Umbilical cord (tissue), 2 donors: ENCODE results near the gene KIAA1614. TPM values are rescaled to one million over a fixed set of nuclear protein-coding genes. Genes with fewer than 3 reads are reported as not detected.

ENCODE experiments used
- DNase-seq: peaks from one replicate; pipeline ENCODE4 v3.0.0-alpha.2; 2015; ENCODE audit warnings: low spot score
- total RNA-seq: library from RNA; depleted of rRNA; stranded (reverse); fragments of >200 nt; gene quantifications from one replicate; pipeline ENCODE4 v1.2.3, GENCODE V29; 2014; ENCODE audit warnings: low replicate concordance; ENCODE audit not compliant: insufficient read depth

KIAA1614 gene
- total RNA-seq, 1 donor from 2014 or later = 17.6 TPM

DNA sequence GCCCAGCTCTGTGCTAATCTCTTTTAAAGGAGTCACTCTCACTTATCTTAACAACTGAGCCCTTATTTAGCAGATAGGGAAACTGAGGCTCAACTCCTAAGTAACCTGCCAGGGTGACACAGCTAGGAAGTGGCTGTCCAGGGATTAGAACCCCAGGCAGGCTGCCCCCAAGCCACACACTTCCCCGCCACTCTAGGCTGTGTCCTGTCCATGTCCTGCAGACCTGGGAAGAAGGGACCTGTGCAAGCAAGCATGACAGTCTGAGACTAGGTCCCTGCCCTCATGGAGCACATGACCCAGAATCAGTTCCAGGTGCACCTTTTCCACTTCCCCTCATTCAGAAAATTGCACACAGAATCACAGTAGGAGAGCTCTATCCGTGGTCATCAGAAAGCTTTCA is 12.2 kb downstream of the KIAA1614 start:
- no peak for DNase-seq

- DNase-seq = no peak
Observed at GRCh38 chr1:180925471-180926051, 12.9 kb downstream of the KIAA1614 start.

GRCh38 chr1:180926164-180926981 is 13.7 kb downstream of the KIAA1614 start:
- peak; percentile 93 for DNase-seq

GRCh38 chr1:180927348-180927747 is 14.7 kb downstream of the KIAA1614 start:
- no peak for DNase-seq

DNA sequence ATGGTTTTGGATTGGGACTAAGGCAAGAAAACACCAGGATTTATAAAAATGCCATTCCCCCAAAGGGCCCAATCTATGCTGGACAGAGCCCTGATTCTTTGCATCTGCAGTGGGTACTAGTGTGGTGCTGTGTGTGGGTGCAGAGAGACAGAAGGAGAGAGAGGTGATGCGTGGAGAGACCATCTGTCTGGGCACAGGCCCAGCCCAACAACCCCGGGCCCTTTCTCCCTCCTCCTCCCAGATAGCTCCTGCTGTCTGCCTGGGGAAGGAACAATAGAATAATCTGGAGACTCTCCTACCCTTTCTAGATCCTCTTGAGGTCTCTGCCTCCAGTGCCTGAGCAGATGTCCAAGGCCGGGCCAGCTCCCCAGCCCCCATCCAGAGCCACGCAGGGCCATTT is 15.1 kb downstream of the KIAA1614 start:
- DNase-seq = no peak

- no peak for DNase-seq
Observed at GRCh38 chr1:180928331-180929230, 15.9 kb downstream of the KIAA1614 start.

DNA sequence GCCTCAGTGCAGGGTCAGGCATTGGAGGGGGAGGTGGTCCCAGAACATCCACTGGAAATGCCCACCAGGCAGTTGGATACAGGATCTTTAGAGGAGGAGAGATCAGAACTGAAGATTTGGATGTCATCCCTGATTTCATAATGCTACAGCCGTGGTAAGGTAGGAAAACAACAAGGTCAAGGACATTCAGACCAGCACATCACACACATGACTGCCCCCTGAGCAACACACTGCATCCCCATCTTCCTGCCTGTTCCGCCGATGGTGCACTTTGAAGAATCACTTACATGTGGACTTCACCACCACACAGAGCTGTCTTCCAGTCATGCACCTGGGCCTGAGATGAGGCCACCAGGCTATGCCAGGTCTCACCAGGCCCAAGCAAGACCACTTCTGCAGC is 16.7 kb downstream of the KIAA1614 start:
- no peak for DNase-seq

GRCh38 chr1:180930687-180931086 is 18.0 kb downstream of the KIAA1614 start:
- no peak for DNase-seq

GRCh38 chr1:180931529-180931928 is 18.8 kb downstream of the KIAA1614 start:
- no peak for DNase-seq

GRCh38 chr1:180932378-180932777 is 19.7 kb downstream of the KIAA1614 start:
- DNase-seq = no peak

GRCh38 chr1:180933141-180933540 is 20.4 kb downstream of the KIAA1614 start:
- no peak for DNase-seq

DNA sequence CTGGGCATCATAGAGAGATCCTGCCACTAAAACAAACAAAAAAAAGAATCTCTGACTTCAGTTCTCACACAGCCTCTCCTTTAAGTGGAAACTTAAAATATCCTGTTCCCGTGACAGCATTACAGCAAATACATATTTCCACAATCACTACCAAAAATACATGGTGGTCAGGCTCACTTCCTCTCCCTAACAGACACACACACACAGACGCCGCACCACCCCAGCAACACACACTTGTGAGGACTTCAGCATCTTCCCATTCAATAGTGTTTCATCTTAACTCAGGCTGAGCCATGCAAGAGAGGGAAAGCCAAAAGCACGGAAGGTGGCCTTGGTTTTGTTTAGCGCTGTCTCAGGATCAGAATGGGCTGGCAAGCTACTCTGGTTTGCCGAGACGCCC is 21.9 kb downstream of the KIAA1614 start:
- DNase-seq = no peak

GRCh38 chr1:180935326-180936109 is 22.8 kb downstream of the KIAA1614 start:
- DNase-seq = no peak

- DNase-seq = no peak
Observed at GRCh38 chr1:180936110-180937011, 23.7 kb downstream of the KIAA1614 start.

- DNase-seq = no peak
Observed at GRCh38 chr1:180937012-180937372, 24.3 kb downstream of the KIAA1614 start.

DNA sequence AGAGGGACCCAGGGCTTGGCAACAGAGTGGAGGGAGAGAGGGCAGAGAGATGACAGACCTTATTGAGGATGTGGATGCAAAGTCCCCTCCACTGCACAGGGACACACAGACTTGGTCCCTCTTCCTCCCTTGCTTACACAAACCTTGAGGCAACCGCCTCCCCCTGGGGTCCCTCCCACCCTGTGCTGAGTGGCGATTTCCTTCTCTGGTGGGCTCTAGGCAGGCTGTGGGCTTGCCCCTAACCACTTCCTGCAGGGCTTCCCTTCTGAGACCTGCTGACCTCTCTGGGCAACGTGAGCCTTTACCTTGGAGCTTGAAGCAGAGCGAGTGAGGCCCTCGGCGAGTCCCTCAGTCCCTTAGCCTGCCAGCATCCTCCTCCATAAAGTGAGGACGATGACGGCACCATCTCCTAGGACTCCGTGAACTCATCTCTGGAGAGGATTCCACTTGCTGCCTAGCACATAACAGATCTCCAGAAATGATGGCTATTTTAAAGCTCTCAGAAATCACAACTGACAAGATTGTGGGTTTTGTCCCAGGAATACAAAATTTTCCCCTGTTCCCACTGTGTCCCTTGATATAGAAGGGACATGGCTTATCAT is 25.0 kb downstream of the KIAA1614 start:
- DNase-seq = no peak

DNA sequence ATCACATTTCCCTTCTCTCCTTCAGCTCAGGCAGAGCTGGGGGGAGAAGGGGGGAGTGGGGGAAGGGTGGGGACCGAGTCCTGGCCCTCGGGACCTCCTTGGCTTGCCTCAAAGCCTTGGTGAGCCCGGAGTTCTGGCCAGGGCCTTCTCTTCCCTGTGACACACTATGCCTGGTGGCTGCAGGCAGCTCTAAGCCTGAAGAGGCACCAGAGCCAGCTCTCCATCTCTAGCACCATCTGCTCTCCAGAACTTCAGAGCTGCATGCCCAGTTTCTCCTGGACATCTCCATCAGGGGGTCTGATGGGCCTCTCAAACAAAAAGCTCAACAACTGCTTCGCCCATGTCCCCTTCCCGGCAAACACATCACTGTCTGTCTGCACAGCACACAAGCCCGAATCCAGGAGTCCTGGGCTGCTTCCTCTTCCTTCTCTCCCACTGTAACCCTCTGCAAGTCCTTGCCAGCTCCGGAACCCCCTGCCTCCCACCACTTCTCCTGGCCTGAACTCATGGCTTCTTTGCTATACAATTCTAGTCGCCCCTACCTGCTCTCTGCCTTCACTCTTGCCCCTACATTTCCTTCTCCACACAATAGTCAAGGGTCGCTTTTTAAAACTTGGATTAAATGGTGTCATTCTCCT is 26.5 kb downstream of the KIAA1614 start:
- DNase-seq = no peak

GRCh38 chr1:180939711-180940103 is 27.0 kb downstream of the KIAA1614 start:
- DNase-seq = no peak

GRCh38 chr1:180940445-180940844 is 27.7 kb downstream of the KIAA1614 start:
- DNase-seq = no peak
